Common myeloid progenitor, CD34-positive (primary cell): Measurements from ENCODE around the gene CSF2.
"Not testable (repeated sequence)": the region's sequence is repeated elsewhere in the genome, so short reads cannot be mapped to it uniquely, and the experiment has no call there.

Experiments used
- CTCF ChIA-PET: fragments of 350-600 bp; sonication (Branson Sonifier 250); formaldehyde crosslinking; loops from one replicate; lab custom pipeline; 2021; ENCODE audit warnings: antibody characterized with exemption; lab: Charles Lee
- POLR2A ChIA-PET: fragments of 350-600 bp; sonication (Branson Sonifier 250); formaldehyde crosslinking; loops from one replicate; lab custom pipeline; 2021; ENCODE audit warnings: antibody characterized with exemption; lab: Charles Lee
- DNase-seq, 3 donors: peaks; one replicate each; pipeline versions ENCODE4 v3.0.0 to v3.0.0-alpha.2; 2013
- H3K27ac ChIP-seq, 2 experiments: 1 replicate in 1 of 2; 2 replicates in 1 of 2; pipeline ENCODE4 v1.7.0; 2013; ENCODE audit warnings: inconsistent platforms in 2 of 2, low read length in 2 of 2, mild to moderate bottlenecking in 2 of 2, low read depth in 1 of 2, moderate library complexity in 1 of 2; ENCODE audit not compliant: severe bottlenecking in 2 of 2, insufficient read depth in 1 of 2, poor library complexity in 1 of 2
- H3K27me3 ChIP-seq, 5 experiments: replicated peaks in 2 of 5; 1 replicate in 3 of 5; 2 replicates in 2 of 5; pipeline versions ENCODE4 v1.6.1 to v1.7.0; 2013; ENCODE audit warnings: low read length in 4 of 5, mild to moderate bottlenecking in 2 of 5, moderate library complexity in 2 of 5, inconsistent platforms in 1 of 5; ENCODE audit not compliant: insufficient read depth in 5 of 5, control insufficient read depth in 4 of 5
- H3K36me3 ChIP-seq, 4 experiments: 1 replicate in 2 of 4; 2 replicates in 2 of 4; pipeline versions ENCODE4 v1.6.1 to v1.7.0; 2013; ENCODE audit warnings: low read length in 3 of 4, control low read depth in 1 of 4, mild to moderate bottlenecking in 1 of 4; ENCODE audit not compliant: control insufficient read depth in 4 of 4, insufficient read depth in 4 of 4
- H3K4me1 ChIP-seq, 4 experiments: 1 replicate in 3 of 4; 2 replicates in 1 of 4; pipeline versions ENCODE4 v1.6.1 to v1.7.1; 2013; ENCODE audit warnings: low read length in 3 of 4, mild to moderate bottlenecking in 3 of 4, control low read depth in 1 of 4, inconsistent platforms in 1 of 4, moderate library complexity in 1 of 4; ENCODE audit not compliant: control insufficient read depth in 4 of 4, insufficient read depth in 4 of 4; ENCODE audit errors: control extremely low read depth in 1 of 4
- H3K4me3 ChIP-seq, 7 experiments: 1 replicate in 4 of 7; 2 replicates in 3 of 7; pipeline versions ENCODE4 v1.5.1 to v1.7.0; 2013; ENCODE audit warnings: mild to moderate bottlenecking in 7 of 7, low read length in 6 of 7, moderate library complexity in 6 of 7, inconsistent platforms in 2 of 7, low read depth in 2 of 7, control low read depth in 1 of 7; ENCODE audit not compliant: insufficient read depth in 4 of 7, control insufficient read depth in 1 of 7; ENCODE audit errors: extremely low read depth in 1 of 7
- H3K9me3 ChIP-seq, 5 experiments: 1 replicate in 4 of 5; 2 replicates in 1 of 5; pipeline versions ENCODE4 v1.6.1 to v1.7.1; 2013; ENCODE audit warnings: low read length in 4 of 5, mild to moderate bottlenecking in 2 of 5, inconsistent platforms in 1 of 5, low read depth in 1 of 5, moderate library complexity in 1 of 5; ENCODE audit not compliant: control insufficient read depth in 4 of 5, insufficient read depth in 2 of 5; ENCODE audit errors: control extremely low read depth in 1 of 5
- WGBS: methylation state at CpG from one replicate; pipeline ENCODE4 v1.1.5; 2013; ENCODE audit not compliant: insufficient coverage; 5-methylcytosine and 5-hydroxymethylcytosine counted together

CSF2 gene

GRCh38 chr5:132115375-132115774, 41.8 kb downstream of the CSF2 start:
- H3K27ac ChIP-seq: no peak overlapping the region
- H3K9me3 ChIP-seq: peaks cover 0 to 14% (median 6%) of the 10 kb centered on the region in 5 experiments
- H3K4me3 ChIP-seq: no peak overlapping the region
- POLR2A ChIA-PET: no interaction called here
- peaks cover 15 to 43% (median 33%) of the 10 kb centered on the region in 4 experiments for H3K4me1 ChIP-seq
- CTCF ChIA-PET: no interaction called here
- H3K36me3 ChIP-seq: no peaks in the 10 kb centered on the region
- no peak for DNase-seq
- no peaks in the 10 kb centered on the region for H3K27me3 ChIP-seq
- 100% methylated on average over 1 of the region's 1 CpG for WGBS

DNA sequence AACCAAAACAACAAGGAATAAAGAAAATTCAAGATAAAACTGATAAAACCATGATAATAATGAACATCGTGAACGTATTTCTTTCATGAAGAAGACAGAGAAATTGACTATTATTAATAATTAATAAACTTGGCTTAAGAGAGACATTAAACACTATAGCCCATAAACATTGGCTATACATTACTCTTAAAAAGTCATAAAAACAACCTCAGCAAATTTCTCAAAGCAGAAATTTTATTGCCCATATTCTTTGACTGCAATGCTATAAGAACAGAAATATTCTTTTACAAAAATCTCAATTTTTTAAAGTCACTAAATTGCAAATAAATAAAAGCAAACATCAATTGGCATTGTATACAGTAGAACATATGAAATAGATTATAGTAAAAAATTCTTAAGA, 42.5 kb downstream of the CSF2 start:
- H3K9me3 ChIP-seq: peaks cover 0 to 14% (median 6%) of the 10 kb centered on the region in 5 experiments
- H3K4me3 ChIP-seq: no peak overlapping the region
- H3K4me1 ChIP-seq: peaks cover 15 to 36% (median 26%) of the 10 kb centered on the region in 4 experiments
- WGBS: no CpG with 5 or more reads among the region's 2 CpGs
- CTCF ChIA-PET: interaction anchor here (0.6 to 1.2 kb wide), 2 partner anchors 55 to 685 kb away, joined by 3 read pairs; no protein-coding TSS in a partner anchor
- H3K27ac ChIP-seq: no peak overlapping the region
- DNase-seq: no peak
- POLR2A ChIA-PET: no interaction called here
- H3K36me3 ChIP-seq: no peaks in the 10 kb centered on the region
- no peaks in the 10 kb centered on the region for H3K27me3 ChIP-seq

- H3K27ac ChIP-seq, H3K4me3 ChIP-seq, H3K36me3 ChIP-seq, POLR2A ChIA-PET, H3K27me3 ChIP-seq, DNase-seq: not testable (repeated sequence)
- peaks cover 0 to 14% (median 6%) of the 10 kb centered on the region in 5 experiments for H3K9me3 ChIP-seq
- H3K4me1 ChIP-seq: peaks cover 15 to 31% (median 26%) of the 10 kb centered on the region in 4 experiments
- WGBS: 86% methylated on average over 3 of the region's 3 CpGs
- CTCF ChIA-PET: interaction anchor here (0.6 to 1.6 kb wide), 6 partner anchors 13 to 684 kb away, joined by 3 to 6 read pairs (median 4); no protein-coding TSS in a partner anchor
Observed at GRCh38 chr5:132116909-132117489, 43.4 kb downstream of the CSF2 start.

- DNase-seq, H3K4me3 ChIP-seq, POLR2A ChIA-PET, H3K27ac ChIP-seq, H3K36me3 ChIP-seq, H3K9me3 ChIP-seq, H3K27me3 ChIP-seq: not testable (repeated sequence)
- H3K4me1 ChIP-seq: peaks cover 0 to 10% (median 6%) of the 10 kb centered on the region in 4 experiments
- CTCF ChIA-PET: interaction anchor here (1.9 kb wide), 1 partner anchor 54 kb away, joined by 4 read pairs; no protein-coding TSS in a partner anchor
- WGBS: no CpG with 5 or more reads among the region's 3 CpGs
Observed at GRCh38 chr5:132120717-132121116, 47.1 kb downstream of the CSF2 start.

DNA sequence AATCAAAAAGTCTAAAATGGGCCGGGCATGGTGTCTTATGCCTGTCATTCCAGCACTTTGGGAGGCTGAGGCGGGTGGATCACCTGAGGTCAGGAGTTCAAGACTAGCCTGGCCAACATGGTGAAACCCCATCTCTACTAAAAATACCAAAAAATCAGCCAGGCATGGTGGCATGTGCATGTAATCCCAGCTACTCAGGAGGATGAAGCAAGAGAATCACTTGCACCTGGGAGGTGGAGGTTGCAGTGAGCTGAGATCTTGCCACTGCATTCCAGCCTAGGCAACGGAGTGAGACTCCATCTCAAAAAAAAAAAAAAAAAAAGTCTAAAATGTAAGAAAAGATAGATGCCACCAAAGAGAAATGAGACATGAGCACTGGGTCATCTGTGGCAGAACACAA, 49.4 kb downstream of the CSF2 start:
- H3K27me3 ChIP-seq, H3K27ac ChIP-seq, H3K4me1 ChIP-seq, DNase-seq, H3K36me3 ChIP-seq, H3K4me3 ChIP-seq, POLR2A ChIA-PET, H3K9me3 ChIP-seq: not testable (repeated sequence)
- CTCF ChIA-PET: interaction anchor here (0.8 to 1.5 kb wide), 2 partner anchors 59 to 67 kb away, joined by 3 read pairs; no protein-coding TSS in a partner anchor
- WGBS: no CpG with 5 or more reads among the region's 3 CpGs

DNA sequence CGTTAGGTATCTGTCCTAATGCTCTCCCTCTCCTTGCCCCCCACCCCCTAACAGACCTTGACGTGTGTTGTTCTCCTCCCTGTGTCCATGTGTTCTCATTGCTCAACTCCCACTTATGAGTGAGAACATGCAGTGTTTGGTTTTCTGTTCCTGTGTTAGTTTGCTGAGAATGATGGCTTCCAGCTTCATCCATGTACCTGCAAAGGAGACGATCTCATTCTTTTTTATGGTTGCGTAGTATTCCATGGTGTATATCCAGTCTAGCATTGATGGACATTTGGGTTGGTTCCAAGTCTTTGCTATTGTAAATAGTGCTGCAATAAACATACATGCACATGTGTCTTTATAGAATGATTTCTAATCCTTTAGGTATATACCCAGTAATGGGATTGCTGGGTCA, 50.0 kb downstream of the CSF2 start:
- H3K4me3 ChIP-seq, H3K27me3 ChIP-seq, H3K36me3 ChIP-seq, H3K4me1 ChIP-seq, POLR2A ChIA-PET, DNase-seq, H3K27ac ChIP-seq: not testable (repeated sequence)
- H3K9me3 ChIP-seq: peaks cover 0 to 11% (median 0%) of the 10 kb centered on the region in 5 experiments
- CTCF ChIA-PET: interaction anchor here (0.8 kb wide), 1 partner anchor 59 kb away, joined by 3 read pairs; no protein-coding TSS in a partner anchor
- no CpG with 5 or more reads among the region's 4 CpGs for WGBS
